Stimulated activated CD4-positive, alpha-beta T cell treated with anti-CD3 and anti-CD28 coated beads, Interleukin-15, amount 100 ng/mL, for 24 hours (primary cell): ENCODE data around the gene WDR72.

ENCODE experiments used
- DNase-seq: peaks from one replicate; pipeline ENCODE4 v3.0.0-alpha.2; 2020

WDR72 gene

GRCh38 chr15:53527996-53528395, 231.5 kb downstream of the WDR72 start:
- DNase-seq: no peak

GRCh38 chr15:53525894-53526293, 233.6 kb downstream of the WDR72 start:
- DNase-seq: no peak

GRCh38 chr15:53522991-53523390, 236.5 kb downstream of the WDR72 start:
- no peak for DNase-seq

GRCh38 chr15:53520996-53521395, 238.5 kb downstream of the WDR72 start:
- no peak for DNase-seq

- no peak for DNase-seq
Observed at GRCh38 chr15:53513431-53513830, 246.0 kb downstream of the WDR72 start.

GRCh38 chr15:53512029-53512428, 247.4 kb downstream of the WDR72 start:
- no peak for DNase-seq

GRCh38 chr15:53511175-53511574, 248.3 kb downstream of the WDR72 start:
- DNase-seq: no peak

GRCh38 chr15:53506370-53506769, 253.1 kb downstream of the WDR72 start:
- no peak for DNase-seq

- no peak for DNase-seq
Observed at GRCh38 chr15:53498996-53499395, 260.5 kb downstream of the WDR72 start.

GRCh38 chr15:53490341-53490740, 269.1 kb downstream of the WDR72 start:
- no peak for DNase-seq

GRCh38 chr15:53482055-53482454, 277.4 kb downstream of the WDR72 start:
- DNase-seq: no peak

- no peak for DNase-seq
Observed at GRCh38 chr15:53477981-53478766, 281.3 kb downstream of the WDR72 start.

- no peak for DNase-seq
Observed at GRCh38 chr15:53473886-53474285, 285.6 kb downstream of the WDR72 start.

GRCh38 chr15:53473435-53473834, 286.0 kb downstream of the WDR72 start:
- no peak for DNase-seq

- no peak for DNase-seq
Observed at GRCh38 chr15:53472883-53473282, 286.6 kb downstream of the WDR72 start.

GRCh38 chr15:53472210-53472609, 287.3 kb downstream of the WDR72 start:
- DNase-seq: no peak

- no peak for DNase-seq
Observed at GRCh38 chr15:53470743-53471142, 288.7 kb downstream of the WDR72 start.

- no peak for DNase-seq
Observed at GRCh38 chr15:53469422-53469821, 290.0 kb downstream of the WDR72 start.
